HL-60 (cell line): ENCODE results near the gene ATE1.

Source experiments
- DNase-seq, 2 experiments: peaks; one replicate each; pipeline ENCODE4 v3.0.0-alpha.2; 2010 to 2020; ENCODE audit warnings: low read depth in 1 of 2, low spot score in 1 of 2
- H3K27ac ChIP-seq: fragments of 250-450 bp; sonication (Bioruptor Pico); replicated peaks from 2 replicates; pipeline ENCODE4 v1.5.1; 2020; ENCODE audit warnings: mild to moderate bottlenecking, moderate library complexity
- H3K27me3 ChIP-seq: fragments of 250-450 bp; sonication (Bioruptor Pico); 2 replicates; pipeline ENCODE4 v1.5.1; 2021; ENCODE audit warnings: mild to moderate bottlenecking, moderate library complexity; ENCODE audit not compliant: insufficient read depth, poor library complexity, severe bottlenecking
- H3K4me3 ChIP-seq: replicated peaks from 2 replicates; pipeline ENCODE4 v1.5.1; 2011; ENCODE audit warnings: mild to moderate bottlenecking, control low read depth, low read length; ENCODE audit not compliant: insufficient read depth
- CTCF ChIP-seq: IDR thresholded peaks from one replicate; pipeline ENCODE4 v1.5.1; 2011; ENCODE audit warnings: low read length, control low read depth, inconsistent platforms; ENCODE audit not compliant: insufficient read depth
- GABPA ChIP-seq: IDR thresholded peaks from 2 replicates; pipeline ENCODE4 v1.6.1; 2012; ENCODE audit warnings: low read depth
- POLR2AphosphoS5 ChIP-seq: IDR thresholded peaks from 2 replicates; pipeline ENCODE4 v1.6.1; 2012; ENCODE audit warnings: low read depth
- REST ChIP-seq: IDR thresholded peaks from 2 replicates; pipeline ENCODE4 v1.6.1; 2012; ENCODE audit warnings: low read depth; ENCODE audit not compliant: insufficient replicate concordance
- SPI1 ChIP-seq: IDR thresholded peaks from 2 replicates; pipeline ENCODE4 v1.6.1; 2012; ENCODE audit warnings: low read depth, mild to moderate bottlenecking, borderline replicate concordance

The ATE1 gene

GRCh38 chr10:121772406-121772805, 155.4 kb downstream of the ATE1 start:
- TF ChIP-seq CTCF (no peak), GABPA (no peak), REST (no peak), SPI1 (no peak), POLR2AphosphoS5 (no peak)
- H3K27ac ChIP-seq, result no peak overlapping the region
- no peak overlapping the region for H3K4me3 ChIP-seq
- no peaks in the 10 kb centered on the region for H3K27me3 ChIP-seq
- DNase-seq, result no peak

GRCh38 chr10:121771966-121772365, 155.9 kb downstream of the ATE1 start:
- Histone ChIP-seq H3K27me3 (no peaks in the 10 kb centered on the region), H3K27ac (no peak overlapping the region), H3K4me3 (no peak overlapping the region)
- TF ChIP-seq SPI1, result no peak
- no peak for TF ChIP-seq POLR2AphosphoS5
- no peak for TF ChIP-seq GABPA
- no peak for TF ChIP-seq CTCF
- no peak for TF ChIP-seq REST
- DNase-seq, result no peak

GRCh38 chr10:121766426-121766825, 161.4 kb downstream of the ATE1 start:
- H3K27ac ChIP-seq, result no peak overlapping the region
- H3K4me3 ChIP-seq, result no peak overlapping the region
- TF ChIP-seq POLR2AphosphoS5 (no peak), SPI1 (no peak), CTCF (no peak), REST (no peak), GABPA (no peak)
- DNase-seq, result no peak
- H3K27me3 ChIP-seq, result no peaks in the 10 kb centered on the region
